Lung microvascular endothelial cell (primary cell): Measurements from ENCODE around the gene BRAT1. TPM values are rescaled to one million over a fixed set of nuclear protein-coding genes. Genes with fewer than 3 reads are reported as not detected.

Experiments used
- DNase-seq, 2 donors: peaks; one replicate each; pipeline versions ENCODE4 v3.0.0 to v3.0.0-alpha.2; 2010; ENCODE audit warnings: low read depth in 2 of 2
- total RNA-seq: library from RNA; depleted of rRNA; stranded (reverse); fragments of >200 nt; gene quantifications from 2 replicates; pipeline ENCODE4 v1.2.1, GENCODE V29; 2014

The BRAT1 gene
- total RNA-seq, 1 donor from 2014 or later: 21.8 TPM

DNA sequence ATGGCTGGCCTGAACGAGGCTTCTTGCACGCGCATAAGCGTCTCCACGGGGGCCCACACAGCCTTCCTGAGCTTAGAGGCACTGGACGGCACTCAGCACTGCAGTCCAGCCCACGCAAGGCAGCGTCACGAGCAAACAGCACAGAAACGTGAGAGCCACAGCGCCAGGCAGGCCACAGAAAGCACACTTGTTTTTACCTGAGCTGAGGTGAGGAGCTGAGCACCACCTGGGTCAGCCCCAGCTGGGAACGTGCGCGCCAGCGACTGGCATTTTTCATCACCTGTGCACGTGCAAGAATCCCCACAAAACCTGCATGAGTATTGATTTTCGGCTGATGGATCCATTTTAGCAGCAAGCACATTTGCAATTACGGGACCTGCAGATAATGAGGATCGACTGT is 30.1 kb upstream of the BRAT1 start:
- DNase-seq: no peak

- DNase-seq: no peak
Measured at GRCh38 chr7:2583798-2584580, 28.7 kb upstream of the BRAT1 start.

GRCh38 chr7:2582006-2582735 is 26.8 kb upstream of the BRAT1 start:
- DNase-seq: no peak

GRCh38 chr7:2580636-2581035 is 25.3 kb upstream of the BRAT1 start:
- no peak for DNase-seq

DNA sequence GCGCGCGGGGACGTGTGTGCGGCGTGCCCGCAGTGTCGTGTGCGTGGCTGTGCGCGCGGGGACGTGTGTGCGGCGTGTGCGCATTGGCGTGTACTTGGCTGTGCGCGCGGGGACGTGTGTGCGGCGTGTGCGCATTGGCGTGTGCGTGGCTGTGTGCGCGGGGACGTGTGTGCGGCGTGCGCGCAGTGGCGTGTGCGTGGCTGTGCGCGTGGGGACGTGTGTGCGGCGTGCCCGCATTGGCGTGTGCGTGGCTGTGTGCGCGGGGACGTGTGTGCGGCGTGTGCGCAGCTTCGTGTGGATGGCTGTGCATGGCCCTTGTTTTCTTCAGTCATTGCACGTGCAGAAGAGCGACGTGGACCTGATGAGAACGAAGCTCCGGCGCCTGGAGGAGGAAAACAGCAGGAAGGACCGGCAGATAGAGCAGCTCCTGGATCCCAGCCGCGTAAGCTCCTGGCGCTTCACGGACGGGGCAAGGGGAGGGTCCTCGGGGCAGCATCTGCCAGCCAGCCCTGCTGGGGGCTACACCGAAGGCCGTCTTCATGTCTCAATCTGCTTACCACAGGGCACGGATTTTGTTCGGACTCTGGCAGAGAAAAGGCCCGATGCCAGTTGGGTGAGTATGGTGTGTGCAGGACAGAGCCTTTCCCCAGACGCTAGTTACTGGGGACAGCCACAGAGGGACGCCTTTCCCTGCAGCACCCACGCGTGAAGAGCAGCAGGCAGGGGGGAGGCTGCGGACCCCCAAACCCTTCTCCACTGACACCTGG is 22.8 kb upstream of the BRAT1 start:
- no peak for DNase-seq

GRCh38 chr7:2576742-2577491 is 21.6 kb upstream of the BRAT1 start:
- DNase-seq: no peak

- DNase-seq: no peak
Measured at GRCh38 chr7:2575733-2576340, 20.5 kb upstream of the BRAT1 start.

DNA sequence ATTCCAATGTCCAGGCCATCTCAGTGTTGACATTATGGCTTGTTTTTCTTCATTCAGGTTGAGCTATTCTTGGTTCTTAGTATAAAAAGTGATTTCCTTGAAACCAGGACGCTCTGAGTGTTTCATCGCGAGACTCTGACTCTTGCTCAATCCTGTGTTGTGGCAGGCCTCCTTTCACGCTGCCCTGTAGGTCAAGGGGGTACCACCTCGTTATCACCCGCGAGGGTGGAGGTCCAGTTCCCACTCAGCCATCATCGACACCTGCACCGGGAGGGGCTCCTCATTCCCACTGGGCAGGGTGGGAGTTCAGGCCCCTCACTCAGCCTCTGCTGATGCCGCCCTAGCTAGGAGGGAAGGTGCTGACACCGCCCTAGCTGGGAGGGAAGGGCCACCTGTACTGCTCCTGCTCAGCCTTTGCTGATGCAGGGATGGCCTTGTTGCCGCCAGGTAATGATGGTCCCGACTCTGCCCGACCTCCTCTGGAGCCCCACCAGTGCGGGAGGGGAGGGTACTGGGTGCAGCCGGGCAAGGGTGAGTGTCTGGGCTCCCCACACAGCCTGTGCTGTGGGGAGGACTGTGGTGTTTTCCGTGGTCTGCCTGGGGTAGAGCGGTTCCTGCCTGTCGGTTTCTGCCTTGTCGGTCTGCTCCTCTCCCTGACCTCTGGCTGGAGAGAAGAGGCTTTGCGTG is 19.9 kb upstream of the BRAT1 start:
- DNase-seq: no peak

DNA sequence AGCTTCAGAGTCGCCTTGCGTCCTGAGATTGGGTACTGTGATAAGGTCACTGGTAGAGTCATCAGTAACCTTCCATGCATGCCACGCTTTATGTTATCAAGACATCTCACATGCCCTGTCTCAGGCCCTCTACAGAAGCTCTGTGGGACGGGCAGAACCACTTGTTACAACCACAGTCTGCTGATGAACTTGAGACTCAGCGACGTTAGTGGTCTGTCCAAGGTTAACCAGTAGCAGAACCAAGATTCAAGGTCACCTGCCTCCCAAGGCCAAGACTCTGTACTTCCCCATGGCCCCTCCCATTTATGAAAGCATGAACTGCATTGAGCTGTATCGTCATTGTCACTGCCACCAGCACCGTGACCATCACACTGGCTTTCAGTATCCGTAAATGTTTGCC is 18.4 kb upstream of the BRAT1 start:
- no peak for DNase-seq

DNA sequence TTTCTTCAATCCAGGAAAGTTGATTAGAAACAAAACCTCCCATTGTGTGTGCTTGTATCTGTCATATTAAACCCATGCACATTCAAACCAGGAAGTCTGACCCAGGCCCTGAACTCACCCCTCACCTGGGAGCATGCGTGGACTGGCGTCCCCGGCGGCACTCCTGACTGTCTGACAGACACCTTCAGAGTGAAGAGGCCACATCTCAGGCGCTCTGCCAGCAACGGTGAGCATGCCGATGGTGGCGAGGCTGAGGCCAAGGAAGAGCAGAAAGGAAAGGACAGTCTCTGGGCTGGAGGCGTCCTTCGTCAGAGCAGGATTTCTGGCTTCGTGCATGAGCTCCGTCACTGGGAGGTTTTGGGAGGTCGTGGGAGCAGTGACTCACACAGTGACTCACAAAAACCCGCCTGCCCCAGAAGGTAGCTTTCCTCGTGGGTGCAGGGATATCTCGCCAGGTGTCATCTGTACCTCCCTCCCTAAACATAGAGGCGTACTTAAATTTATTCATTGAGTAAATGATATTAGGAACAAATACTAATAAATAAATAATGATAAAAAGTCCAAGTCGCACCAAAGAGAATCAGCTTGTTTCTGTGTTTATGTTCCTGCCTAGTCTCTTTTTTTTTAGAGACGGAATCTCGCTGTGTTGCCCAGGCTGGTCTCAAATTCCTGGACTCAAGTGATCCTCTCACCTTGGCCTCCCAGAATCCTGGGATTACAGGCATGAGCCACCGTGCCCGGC is 16.9 kb upstream of the BRAT1 start:
- peak; percentile 31 to 72 for DNase-seq

DNA sequence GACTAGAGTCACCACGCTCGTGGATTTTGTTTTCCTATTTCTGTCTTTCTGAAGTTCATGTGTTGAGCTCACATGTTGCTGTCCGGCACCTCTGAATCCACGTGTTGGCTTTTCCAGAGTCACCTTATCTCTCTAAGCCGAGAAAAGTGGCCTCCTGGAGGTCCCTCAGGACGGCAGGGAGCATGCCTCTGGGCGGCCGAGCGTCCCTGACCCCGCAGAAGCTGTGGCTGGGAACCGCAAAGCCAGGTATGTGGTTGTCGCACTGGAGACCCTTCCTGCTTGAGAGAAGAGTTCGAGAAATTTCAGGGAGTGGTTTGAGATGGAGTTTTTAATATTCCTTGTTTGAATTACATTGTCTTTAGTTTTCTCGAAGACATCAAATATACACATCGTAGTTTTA is 16.1 kb upstream of the BRAT1 start:
- DNase-seq: no peak

DNA sequence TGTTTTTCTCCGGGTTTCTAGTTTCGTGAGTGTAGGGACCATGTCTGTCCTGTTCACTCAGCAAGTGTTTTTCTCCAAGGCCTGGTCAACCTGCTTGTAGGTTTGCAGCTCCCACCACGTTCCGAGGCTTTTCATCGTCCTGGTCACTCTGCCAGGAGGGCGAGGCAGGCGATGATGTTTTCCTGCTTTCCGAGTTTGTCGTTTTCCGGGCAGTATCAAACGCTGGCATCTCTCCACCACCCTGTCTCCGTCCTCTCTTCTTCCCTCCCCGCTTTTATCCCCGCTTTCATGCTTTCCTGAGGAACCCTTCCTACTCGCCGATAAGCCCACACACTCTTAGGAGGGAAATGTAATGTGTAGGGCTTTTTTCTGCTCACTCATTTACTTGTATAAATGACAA is 14.7 kb upstream of the BRAT1 start:
- DNase-seq: peak; percentile 29 to 64

DNA sequence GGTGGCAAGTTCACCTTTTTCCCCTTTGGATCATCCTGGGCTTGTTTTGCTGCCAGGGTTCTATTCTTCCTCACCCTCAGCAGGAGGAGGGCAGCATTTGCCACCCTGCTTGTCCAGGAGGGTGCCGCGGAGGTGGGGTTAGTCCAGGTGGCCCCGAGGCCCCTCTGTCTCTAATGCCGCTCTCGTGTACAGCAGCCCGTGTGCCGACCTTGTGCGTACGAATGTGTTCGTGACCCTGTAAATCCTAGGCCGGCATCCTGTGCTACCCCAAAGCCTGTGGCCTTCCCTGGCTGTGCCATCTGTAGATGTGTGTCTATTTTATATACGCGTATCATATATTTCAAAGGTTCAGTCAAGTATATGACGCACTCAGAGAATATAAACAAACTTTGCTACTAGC is 14.1 kb upstream of the BRAT1 start:
- no peak for DNase-seq

DNA sequence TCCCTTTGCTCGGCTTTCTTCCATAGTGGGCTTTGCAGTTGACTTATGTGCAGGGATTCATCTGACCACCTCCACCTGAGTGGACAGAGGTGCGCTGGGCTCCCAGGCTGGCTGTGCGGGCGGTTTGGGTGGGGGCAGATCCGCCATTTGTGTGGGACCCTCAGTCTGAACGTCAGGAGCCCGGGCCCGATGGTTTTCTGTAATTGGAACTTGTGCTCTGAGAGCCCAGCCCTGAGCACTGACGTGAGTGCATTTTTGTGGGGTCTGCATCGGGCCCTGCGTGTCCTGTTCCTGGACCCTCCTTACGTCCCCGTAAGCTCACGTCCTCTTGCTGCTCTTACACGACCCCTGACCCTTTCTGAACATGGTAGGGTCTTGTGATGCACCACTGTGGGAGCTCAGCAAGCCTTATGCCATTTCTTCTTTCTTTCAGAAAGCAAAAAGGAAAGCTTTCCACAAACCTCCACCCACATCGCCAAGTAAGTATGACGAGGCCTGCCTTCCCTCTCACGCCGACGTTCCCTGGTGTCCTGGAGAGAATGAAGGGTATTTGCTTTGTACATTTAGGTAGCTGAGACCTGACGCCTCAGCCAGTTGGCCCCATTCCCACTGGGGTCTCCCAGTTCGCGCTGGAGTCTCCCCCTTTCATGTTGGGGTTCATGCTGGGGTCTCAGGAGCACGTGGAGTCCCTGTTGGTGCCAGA is 13.3 kb upstream of the BRAT1 start:
- no peak for DNase-seq

GRCh38 chr7:2567679-2568278 is 12.5 kb upstream of the BRAT1 start:
- DNase-seq: peak; percentile 51 to 66

DNA sequence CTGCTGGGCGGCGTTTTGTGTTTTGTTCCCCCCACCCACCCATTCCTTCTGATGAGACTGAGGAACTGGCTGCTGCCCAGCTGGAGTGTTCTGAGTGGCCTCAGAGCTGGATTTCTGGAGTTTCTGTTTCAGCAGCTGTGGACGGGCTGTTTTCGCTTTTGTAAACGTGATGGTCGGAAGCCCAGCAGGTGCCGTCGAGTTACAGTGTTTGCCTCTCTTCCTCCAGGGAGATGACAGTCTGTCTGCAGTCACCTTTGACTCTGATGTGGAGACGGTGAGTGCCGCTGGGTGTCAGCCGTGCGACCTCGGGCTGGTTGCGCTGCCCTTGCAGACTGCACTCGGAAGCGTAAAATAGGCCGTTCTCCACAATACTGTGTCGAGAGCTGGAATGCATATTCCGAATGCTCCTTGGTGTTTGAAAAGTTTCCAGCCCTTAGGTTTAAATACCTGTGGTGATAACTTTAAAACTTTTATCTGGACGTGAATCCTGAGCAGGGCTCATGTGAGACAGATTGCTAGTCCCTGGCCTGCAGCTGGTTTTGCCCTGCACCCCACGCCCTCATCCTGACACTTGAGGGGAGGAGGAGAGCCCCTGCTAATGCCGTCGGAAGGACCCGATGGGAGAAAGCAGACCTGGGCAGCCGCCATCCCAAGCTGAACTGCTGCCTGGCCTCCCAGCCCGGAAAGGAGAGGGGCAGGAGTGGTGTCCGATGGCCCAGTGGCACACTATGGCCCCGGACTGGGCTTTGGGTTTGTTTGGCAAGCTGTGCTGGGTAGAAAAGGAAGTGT is 11.8 kb upstream of the BRAT1 start:
- no peak for DNase-seq

DNA sequence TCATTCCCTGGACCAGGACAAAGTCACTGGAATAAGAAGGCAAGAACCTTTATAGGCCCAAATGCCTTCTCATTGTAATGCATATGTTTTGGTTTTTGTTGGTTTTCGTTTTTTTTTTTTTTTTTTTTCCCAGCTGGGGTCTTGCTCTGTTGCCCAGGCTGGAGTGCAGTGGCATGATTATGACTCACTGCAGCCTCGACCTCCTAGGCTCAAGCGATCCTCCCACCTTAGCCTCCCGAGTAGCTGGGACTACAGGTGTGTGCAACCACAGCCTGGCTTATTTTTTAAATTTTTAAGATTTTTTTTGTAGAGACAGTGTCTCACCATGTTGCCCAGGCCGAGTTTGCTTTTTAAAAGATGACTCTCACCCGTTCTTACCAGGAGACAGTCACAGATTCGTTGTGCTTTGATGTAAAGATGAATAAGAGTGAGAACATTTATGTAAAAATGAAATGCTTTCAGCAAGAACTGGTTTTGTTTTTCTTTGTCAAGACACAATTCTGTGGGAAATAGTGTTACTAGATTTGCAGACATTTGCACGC is 11.1 kb upstream of the BRAT1 start:
- no peak for DNase-seq
